Activated CD4-positive, alpha-beta memory T cell treated with anti-CD3 and anti-CD28 coated beads, Interleukin-2, amount 10 ng/mL, durations not matched to agents 7 days and 5 days (primary cell): ENCODE measurements around the gene COA3. TPM values are rescaled to one million over a fixed set of nuclear protein-coding genes. Genes with fewer than 3 reads are reported as not detected.

Experiments
- CTCF ChIA-PET: fragments of 350-600 bp; sonication (Branson Sonifier 250); formaldehyde crosslinking; loops from one replicate; lab custom pipeline; 2021; ENCODE audit warnings: antibody characterized with exemption, inconsistent platforms; lab: Charles Lee
- POLR2A ChIA-PET: fragments of 350-600 bp; sonication (Branson Sonifier 250); formaldehyde crosslinking; loops from one replicate; lab custom pipeline; 2021; ENCODE audit warnings: antibody characterized with exemption; lab: Charles Lee
- DNase-seq: peaks from one replicate; pipeline ENCODE4 v3.0.0-alpha.2; 2020
- H3K27ac Mint-ChIP-seq: one replicate; pipeline ENCODE4 v1.8.0; 2021; ENCODE audit warnings: mild to moderate bottlenecking, mixed read lengths
- H3K27me3 Mint-ChIP-seq: one replicate; pipeline ENCODE4 v1.8.0; 2021; ENCODE audit warnings: mixed read lengths
- H3K36me3 Mint-ChIP-seq: one replicate; pipeline ENCODE4 v1.8.0; 2021; ENCODE audit warnings: low read depth, mixed read lengths
- H3K4me1 Mint-ChIP-seq: one replicate; pipeline ENCODE4 v1.8.0; 2021; ENCODE audit warnings: mixed read lengths
- H3K4me3 Mint-ChIP-seq: one replicate; pipeline ENCODE4 v1.8.0; 2021; ENCODE audit warnings: mild to moderate bottlenecking, mixed read lengths
- H3K9me3 Mint-ChIP-seq: one replicate; pipeline ENCODE4 v1.8.0; 2021; ENCODE audit warnings: mixed read lengths
- total RNA-seq, 2 experiments: library from RNA; stranded (reverse); gene quantifications; one replicate each; pipeline ENCODE4 v1.2.3, GENCODE V29; 2021

Gene COA3, protein sequence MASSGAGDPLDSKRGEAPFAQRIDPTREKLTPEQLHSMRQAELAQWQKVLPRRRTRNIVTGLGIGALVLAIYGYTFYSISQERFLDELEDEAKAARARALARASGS
- 10 to 100 TPM; 35.1 to 37.0 TPM for total RNA-seq

DNA sequence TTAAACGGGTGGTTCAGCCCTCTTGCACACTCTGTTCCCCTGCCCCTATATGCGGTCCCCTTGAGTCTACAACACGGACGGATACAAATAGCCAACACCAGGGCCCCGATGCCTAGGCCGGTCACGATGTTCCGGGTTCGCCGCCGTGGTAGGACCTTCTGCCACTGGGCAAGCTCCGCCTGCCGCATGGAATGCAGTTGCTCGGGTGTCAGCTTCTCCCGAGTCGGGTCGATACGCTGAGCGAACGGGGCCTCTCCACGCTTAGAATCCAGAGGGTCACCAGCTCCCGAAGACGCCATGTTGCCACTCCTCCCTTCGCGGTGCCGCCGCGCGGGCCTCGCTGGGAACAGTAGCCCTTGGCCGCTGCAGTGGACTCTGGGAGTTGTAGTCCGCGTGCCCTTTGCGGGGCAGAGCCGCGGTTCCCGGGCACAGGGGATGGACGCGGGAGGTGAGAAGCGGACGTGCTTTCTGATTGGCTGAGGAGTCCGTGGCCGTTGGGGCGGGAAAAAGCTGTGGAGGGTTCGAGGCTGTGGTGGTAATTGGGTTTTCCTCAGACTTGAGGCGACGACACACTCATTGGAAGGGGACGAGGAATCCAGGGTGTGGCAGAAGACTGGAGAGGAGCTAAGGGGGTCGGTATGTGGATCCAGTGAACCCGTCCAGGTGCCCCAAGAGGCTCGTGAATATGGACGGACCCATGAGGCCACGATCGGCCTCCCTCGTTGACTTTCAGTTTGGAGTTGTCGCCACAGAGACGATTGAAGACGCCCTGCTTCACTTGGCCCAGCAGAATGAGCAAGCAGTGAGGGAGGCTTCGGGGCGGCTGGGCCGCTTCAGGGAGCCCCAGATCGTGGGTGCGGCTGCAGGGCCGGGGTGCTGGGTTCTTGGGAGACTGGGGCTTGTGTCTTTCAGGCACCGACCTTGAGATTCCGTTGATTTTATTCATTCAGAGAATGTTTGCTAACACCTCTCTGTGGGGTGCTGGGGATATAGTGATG is at the start of gene COA3, which contains the start of gene CNTD1:
Gene COA3 (minus strand): TSS at position 322 of the 998 bp plus-strand sequence. CDS start 23 bp downstream, at position 299.
Gene CNTD1 (plus strand): TSS at position 479 of the 998 bp plus-strand sequence. CDS start 207 bp downstream, at position 686.
- CTCF ChIA-PET = interaction anchor here (0.6 to 1.3 kb wide), 5 partner anchors 23 to 416 kb away, joined by 3 to 5 read pairs (median 3); partner anchors contain the start of genes BECN1, RPL27 and VPS25
- H3K27ac Mint-ChIP-seq = peak within 1 kb of the TSS; percentile 38
- peak; percentile 86 for DNase-seq

DNA sequence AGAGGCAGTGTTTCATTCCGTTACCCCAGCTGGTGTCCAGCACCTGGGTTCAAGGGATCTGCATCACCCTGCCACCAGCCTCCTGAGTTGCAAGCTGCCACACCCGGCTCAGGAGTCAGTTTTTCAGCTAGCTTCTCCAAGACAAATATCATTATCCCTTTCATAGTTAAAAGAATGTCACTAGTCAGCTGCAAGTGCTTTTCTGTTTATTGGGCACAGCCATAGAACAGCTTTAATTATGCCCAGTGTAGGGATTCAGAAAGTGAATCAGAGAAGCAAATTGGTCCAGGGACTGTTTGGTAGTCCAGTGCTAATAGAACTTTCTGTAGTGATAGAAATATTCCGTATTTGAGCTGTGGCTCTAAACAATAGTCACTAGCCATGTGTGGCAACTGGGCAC is 49.6 kb upstream of the COA3 start:
- DNase-seq = no peak
- H3K4me1 Mint-ChIP-seq = peaks cover 14% of the 10 kb centered on the region
- no peaks in the 10 kb centered on the region for H3K27me3 Mint-ChIP-seq
- H3K9me3 Mint-ChIP-seq = no peaks in the 10 kb centered on the region
- CTCF ChIA-PET = interaction anchor here (0.7 kb wide), 1 partner anchor 16 kb away, joined by 8 read pairs; no protein-coding TSS in a partner anchor
- H3K36me3 Mint-ChIP-seq = peaks cover 27% of the 10 kb centered on the region
- H3K4me3 Mint-ChIP-seq = no peak overlapping the region
- POLR2A ChIA-PET = interaction anchor here (1.3 to 7.0 kb wide), 2 partner anchors 13 to 24 kb away, joined by 4 to 37 read pairs; partner anchors contain the start of genes BECN1 and PSME3
- H3K27ac Mint-ChIP-seq = no peak overlapping the region

More for the DNA sequence above, at the start of gene COA3, which contains the start of gene CNTD1:
- POLR2A ChIA-PET = interaction anchor here (0.7 to 2.5 kb wide), 5 partner anchors 12 to 35 kb away, joined by 3 to 9 read pairs (median 3); partner anchors contain the start of genes BECN1 and VPS25
- Mint-ChIP-seq H3K4me3 (peak within 1 kb of the TSS; percentile 91), H3K27me3 (peaks cover 10% of the 10 kb centered on the region), H3K36me3 (peaks cover 9% of the 10 kb centered on the region), H3K9me3 (no peaks in the 10 kb centered on the region), H3K4me1 (peaks cover 24% of the 10 kb centered on the region)

DNA sequence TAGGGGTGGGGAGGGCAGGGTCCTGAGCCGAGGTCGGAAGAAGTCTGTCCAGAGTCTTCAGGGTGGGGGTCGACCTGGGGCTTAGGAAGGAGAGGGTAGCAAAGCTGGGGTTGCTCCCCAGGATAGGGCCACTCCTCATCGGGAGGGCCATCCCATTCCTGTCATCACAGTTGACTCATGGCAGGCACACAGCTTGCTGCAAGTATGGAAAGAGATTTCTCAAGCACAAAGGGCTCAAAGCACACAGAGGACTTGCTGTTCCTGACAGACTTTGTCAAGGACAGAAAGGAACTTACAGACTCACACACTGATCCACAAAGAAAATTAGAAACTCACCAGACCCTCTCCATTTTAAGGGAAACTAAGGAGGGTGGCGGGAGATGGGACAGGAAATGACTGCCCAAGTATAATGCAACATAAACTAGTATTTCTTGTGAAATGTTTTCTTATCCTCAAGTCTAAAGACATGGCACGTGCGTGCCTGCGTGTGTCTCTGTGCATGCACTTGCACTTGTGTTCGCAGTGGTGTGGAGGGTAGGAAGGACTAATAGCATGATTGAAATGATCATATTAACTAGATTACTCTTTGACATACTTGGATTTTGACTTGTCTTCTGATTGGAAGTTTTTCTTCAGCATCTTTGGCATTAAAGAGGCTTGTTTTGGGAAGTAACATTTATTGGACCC is 48.2 kb upstream of the COA3 start:
- Mint-ChIP-seq H3K9me3 (no peaks in the 10 kb centered on the region), H3K27ac (no peak overlapping the region)
- POLR2A ChIA-PET = interaction anchor here (1.0 to 7.0 kb wide), 2 partner anchors 11 to 23 kb away, joined by 3 to 37 read pairs; partner anchors contain the start of genes BECN1 and PSME3

DNA sequence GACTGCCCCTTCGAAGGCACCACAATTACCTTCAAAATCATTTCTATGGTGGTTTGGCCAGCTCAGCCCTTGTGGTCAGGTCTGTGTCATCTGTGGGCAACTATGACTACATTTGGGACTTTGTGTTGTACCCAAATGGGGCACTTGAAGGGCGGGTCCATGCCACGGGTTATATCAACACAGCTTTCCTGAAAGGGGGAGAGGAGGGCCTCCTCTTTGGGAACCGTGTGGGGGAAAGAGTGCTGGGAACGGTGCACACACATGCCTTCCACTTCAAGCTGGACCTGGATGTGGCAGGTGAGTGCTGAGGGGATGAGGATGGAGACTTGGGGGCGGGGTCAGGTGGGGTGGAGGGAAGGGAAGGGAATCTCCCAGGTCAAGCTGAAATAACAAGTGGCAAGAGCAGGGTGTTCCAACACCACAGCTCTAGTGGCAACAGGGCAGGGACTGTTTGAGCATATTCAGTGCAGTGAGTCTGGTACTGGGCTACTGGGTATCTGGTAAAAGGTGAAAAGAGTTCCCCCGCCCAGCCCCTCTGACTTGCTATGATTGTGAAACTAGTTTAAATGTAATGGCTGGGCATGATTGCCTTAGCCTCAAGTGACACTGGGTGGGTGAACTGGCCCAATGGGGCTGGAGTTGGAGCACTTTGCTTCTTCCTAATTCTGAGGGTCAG is 47.6 kb upstream of the COA3 start:
- Mint-ChIP-seq H3K27ac (peak overlapping the region; percentile 35), H3K36me3 (peaks cover 44% of the 10 kb centered on the region), H3K4me1 (peaks cover 14% of the 10 kb centered on the region), H3K9me3 (no peaks in the 10 kb centered on the region), H3K4me3 (no peak overlapping the region), H3K27me3 (no peaks in the 10 kb centered on the region)
- CTCF ChIA-PET = interaction anchor here (0.6 kb wide), 1 partner anchor 91 kb away, joined by 3 read pairs; no protein-coding TSS in a partner anchor
- no peak for DNase-seq
- POLR2A ChIA-PET = interaction anchor here (1.0 to 7.0 kb wide), 4 partner anchors 9 to 237 kb away, joined by 3 to 37 read pairs (median 4); partner anchors contain the start of genes BECN1 and PSME3

More for the DNA sequence above, 48.2 kb upstream of the COA3 start:
- H3K27me3 Mint-ChIP-seq = no peaks in the 10 kb centered on the region
- H3K36me3 Mint-ChIP-seq = peaks cover 41% of the 10 kb centered on the region
- H3K4me1 Mint-ChIP-seq = peaks cover 14% of the 10 kb centered on the region
- no peak overlapping the region for H3K4me3 Mint-ChIP-seq
- no peak for DNase-seq
- CTCF ChIA-PET = no interaction called here

DNA sequence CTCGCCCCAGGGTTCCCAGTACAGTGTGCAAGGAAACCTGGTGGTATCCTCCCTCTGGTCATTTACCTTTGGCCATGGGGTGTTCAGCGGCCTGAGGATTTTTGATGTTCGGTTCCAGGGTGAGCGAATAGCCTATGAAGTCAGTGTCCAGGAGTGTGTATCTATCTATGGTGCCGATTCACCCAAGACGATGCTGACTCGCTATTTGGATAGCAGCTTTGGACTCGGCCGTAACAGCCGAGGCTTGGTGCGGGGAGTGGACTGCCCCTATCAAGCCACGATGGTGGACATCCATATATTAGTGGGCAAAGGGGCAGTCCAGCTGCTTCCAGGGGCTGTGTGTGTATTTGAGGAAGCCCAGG is 47.0 kb upstream of the COA3 start:
- ChIA-PET POLR2A (interaction anchor here (1.0 to 7.0 kb wide), 3 partner anchors 9 to 237 kb away, joined by 3 to 37 read pairs (median 4); partner anchors contain the start of gene PSME3), CTCF (interaction anchor here (0.6 kb wide), 1 partner anchor 91 kb away, joined by 3 read pairs; no protein-coding TSS in a partner anchor)
- no peak overlapping the region for H3K4me3 Mint-ChIP-seq

DNA sequence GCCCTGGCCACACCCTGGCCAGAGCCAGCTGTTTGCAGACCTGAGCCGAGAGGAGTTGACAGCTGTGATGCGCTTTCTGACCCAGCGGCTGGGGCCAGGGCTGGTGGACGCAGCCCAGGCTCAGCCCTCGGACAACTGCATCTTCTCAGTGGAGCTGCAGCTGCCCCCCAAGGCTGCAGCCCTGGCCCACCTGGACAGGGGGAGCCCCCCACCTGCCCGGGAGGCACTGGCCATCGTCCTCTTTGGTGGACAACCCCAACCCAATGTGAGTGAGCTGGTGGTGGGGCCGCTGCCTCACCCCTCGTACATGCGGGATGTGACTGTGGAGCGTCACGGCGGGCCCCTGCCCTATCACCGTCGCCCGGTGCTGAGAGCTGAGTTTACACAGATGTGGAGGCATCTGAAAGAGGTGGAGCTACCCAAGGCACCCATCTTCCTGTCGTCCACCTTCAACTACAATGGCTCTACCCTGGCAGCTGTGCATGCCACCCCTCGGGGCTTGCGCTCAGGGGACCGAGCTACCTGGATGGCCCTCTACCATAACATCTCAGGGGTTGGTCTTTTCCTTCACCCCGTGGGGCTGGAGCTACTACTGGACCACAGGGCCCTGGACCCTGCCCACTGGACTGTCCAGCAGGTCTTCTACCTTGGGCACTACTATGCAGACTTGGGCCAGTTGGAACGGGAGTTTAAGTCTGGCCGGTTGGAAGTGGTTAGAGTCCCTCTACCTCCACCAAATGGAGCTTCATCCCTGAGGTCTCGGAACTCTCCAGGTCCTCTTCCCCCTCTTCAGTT is 46.5 kb upstream of the COA3 start:
- H3K4me3 Mint-ChIP-seq = no peak overlapping the region
- peaks cover 48% of the 10 kb centered on the region for H3K36me3 Mint-ChIP-seq
- POLR2A ChIA-PET = interaction anchor here (1.0 to 7.0 kb wide), 3 partner anchors 10 to 236 kb away, joined by 3 to 37 read pairs (median 4); partner anchors contain the start of gene PSME3
- no peaks in the 10 kb centered on the region for H3K9me3 Mint-ChIP-seq
- H3K27ac Mint-ChIP-seq = no peak overlapping the region
- peaks cover 14% of the 10 kb centered on the region for H3K4me1 Mint-ChIP-seq
- no peak for DNase-seq
- no peaks in the 10 kb centered on the region for H3K27me3 Mint-ChIP-seq
- CTCF ChIA-PET = no interaction called here

More for the DNA sequence above, 47.0 kb upstream of the COA3 start:
- Mint-ChIP-seq H3K9me3 (no peaks in the 10 kb centered on the region), H3K27ac (no peak overlapping the region), H3K36me3 (peaks cover 47% of the 10 kb centered on the region), H3K4me1 (peaks cover 14% of the 10 kb centered on the region), H3K27me3 (no peaks in the 10 kb centered on the region)
- DNase-seq = no peak

DNA sequence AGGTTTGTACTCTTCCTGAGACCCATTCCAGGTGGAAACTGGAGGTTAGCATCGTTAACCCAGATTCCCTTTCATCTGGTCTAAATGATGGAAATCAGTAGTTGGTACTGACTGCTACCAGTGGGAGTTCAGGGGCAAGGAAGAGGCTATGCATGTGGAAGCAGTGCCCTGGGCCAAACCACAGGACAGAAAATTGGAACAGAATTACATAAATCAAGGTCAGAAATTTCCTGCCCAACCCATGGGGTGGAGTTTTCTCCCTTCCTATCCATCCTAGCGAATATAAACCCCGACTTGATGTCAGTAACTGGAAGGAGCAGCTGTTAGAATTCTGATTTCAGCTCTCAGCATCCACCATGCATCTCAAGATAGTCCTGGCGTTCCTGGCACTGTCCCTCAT is 45.8 kb upstream of the COA3 start, which contains the start of gene AOC2:
Gene AOC2 (plus strand): TSS at position 310 of the 400 bp plus-strand sequence. CDS start 47 bp downstream, at position 357.
- Mint-ChIP-seq H3K9me3 (no peaks in the 10 kb centered on the region), H3K4me3 (no peak within 1 kb of the TSS), H3K27me3 (no peaks in the 10 kb centered on the region), H3K27ac (no peak within 1 kb of the TSS), H3K4me1 (peaks cover 14% of the 10 kb centered on the region), H3K36me3 (peaks cover 52% of the 10 kb centered on the region)
- ChIA-PET CTCF (no interaction called here), POLR2A (interaction anchor here (7.0 kb wide), 1 partner anchor 9 kb away, joined by 37 read pairs; the partner anchor contains the start of gene PSME3)
- no peak for DNase-seq

DNA sequence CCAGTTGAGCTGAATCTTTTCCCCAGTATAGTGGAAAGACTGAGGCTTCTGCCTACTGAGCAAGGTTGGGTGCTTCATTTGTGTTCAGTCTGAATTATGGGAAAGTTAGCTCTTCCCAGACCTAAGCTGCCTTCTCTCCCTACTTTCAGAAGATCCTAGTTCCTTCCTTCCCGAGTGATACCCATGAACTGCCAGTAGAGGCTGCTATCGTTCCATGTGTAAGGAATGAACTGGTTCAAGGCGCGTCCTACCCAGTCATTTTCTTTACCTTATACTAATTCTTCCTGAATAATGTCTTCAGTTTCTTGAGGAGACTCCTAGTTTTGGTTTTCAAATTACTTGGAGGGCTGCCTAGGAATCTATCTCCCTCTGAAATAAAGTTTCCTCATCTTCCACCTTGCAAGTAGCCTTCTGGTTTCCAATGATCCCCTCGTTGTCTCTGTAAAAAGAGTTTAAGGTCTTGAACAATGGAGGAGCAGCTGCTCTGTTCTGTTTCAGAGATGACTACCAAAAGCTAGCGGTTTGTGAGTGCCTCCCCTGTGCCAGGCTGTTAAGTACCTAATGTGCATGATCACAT is 44.9 kb upstream of the COA3 start:
- ChIA-PET CTCF (interaction anchor here (1.0 to 1.6 kb wide), 3 partner anchors 86 to 265 kb away, joined by 3 to 4 read pairs (median 3); no protein-coding TSS in a partner anchor), POLR2A (interaction anchor here (1.2 kb wide), 1 partner anchor 9 kb away, joined by 5 read pairs; no protein-coding TSS in a partner anchor)
- no peak overlapping the region for H3K4me3 Mint-ChIP-seq
- H3K9me3 Mint-ChIP-seq = no peaks in the 10 kb centered on the region
- peaks cover 61% of the 10 kb centered on the region for H3K36me3 Mint-ChIP-seq
- DNase-seq = no peak
- H3K27me3 Mint-ChIP-seq = no peaks in the 10 kb centered on the region
- H3K4me1 Mint-ChIP-seq = peaks cover 14% of the 10 kb centered on the region
- H3K27ac Mint-ChIP-seq = no peak overlapping the region

DNA sequence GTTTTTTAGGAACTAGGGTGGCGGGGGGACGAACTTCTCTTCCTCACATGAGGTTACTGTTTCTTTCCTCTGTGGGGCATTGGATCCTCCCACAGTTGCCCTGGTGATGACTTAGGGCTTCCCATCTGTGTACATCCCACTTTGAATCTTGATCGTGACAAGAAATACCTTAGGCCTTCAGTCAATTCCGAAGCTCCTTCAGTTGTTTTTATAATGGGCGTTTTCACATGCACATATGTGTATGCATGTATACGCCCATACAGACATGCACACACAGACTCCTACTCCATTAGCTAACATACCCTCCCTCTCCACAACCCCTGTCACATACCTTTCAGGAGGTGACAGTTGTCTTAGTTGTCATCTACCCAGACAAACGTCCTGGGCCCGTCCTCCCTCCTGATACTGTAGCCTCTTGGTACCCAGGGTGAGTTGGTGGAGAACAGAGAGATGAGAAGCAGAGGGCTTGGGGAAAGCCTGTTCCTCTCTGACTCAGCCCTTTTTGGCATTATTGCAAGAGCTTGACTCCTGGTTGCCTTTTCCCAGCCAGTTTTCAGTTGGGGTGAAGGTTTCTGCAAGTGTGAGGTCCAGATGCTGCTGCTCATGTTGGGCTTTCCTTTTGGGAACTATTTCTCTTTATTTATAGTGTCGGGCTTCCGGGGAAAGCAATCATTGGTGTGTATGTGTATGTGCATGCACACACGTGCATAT is 43.6 kb upstream of the COA3 start:
- ChIA-PET POLR2A (interaction anchor here (0.8 to 1.1 kb wide), 3 partner anchors 8 to 296 kb away, joined by 3 read pairs; partner anchors contain the start of gene BECN1), CTCF (interaction anchor here (1.0 to 1.6 kb wide), 4 partner anchors 87 to 264 kb away, joined by 3 to 6 read pairs (median 4); partner anchors contain the start of gene RPL27)
- H3K9me3 Mint-ChIP-seq = no peaks in the 10 kb centered on the region
- DNase-seq = no peak
- H3K27ac Mint-ChIP-seq = no peak overlapping the region
- peaks cover 17% of the 10 kb centered on the region for H3K4me1 Mint-ChIP-seq
- peaks cover 73% of the 10 kb centered on the region for H3K36me3 Mint-ChIP-seq
- no peaks in the 10 kb centered on the region for H3K27me3 Mint-ChIP-seq
- H3K4me3 Mint-ChIP-seq = no peak overlapping the region

DNA sequence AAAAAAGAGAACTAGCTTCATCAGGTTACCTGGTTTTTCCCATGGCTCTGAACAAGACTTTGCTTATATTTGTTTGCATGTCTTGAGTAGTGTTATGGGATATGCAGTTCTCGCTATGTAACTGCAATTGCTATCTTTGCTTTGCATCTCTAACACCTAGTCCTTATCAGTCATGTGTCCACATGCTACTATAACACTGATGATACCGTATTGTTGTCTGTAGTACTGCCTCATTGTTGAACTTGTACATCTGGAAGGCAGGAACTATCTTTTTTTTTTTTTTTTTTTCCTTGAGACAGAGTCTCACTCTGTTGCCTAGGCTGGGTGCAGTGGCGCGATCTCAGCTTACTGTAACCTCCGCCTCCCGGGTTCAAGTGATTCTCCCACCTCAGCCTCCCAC is 37.2 kb upstream of the COA3 start:
- no peak for DNase-seq
- H3K9me3 Mint-ChIP-seq = no peaks in the 10 kb centered on the region
- H3K4me3 Mint-ChIP-seq = no peak overlapping the region
- no peak overlapping the region for H3K27ac Mint-ChIP-seq
- POLR2A ChIA-PET = interaction anchor here (4.0 to 4.5 kb wide), 3 partner anchors 12 to 163 kb away, joined by 29 to 59 read pairs (median 37); partner anchors contain the start of genes AOC2, AOC3, BECN1 and RPL27
- CTCF ChIA-PET = interaction anchor here (0.8 to 3.5 kb wide), 2 partner anchors 12 to 14 kb away, joined by 3 to 11 read pairs; partner anchors contain the start of gene BECN1
- H3K27me3 Mint-ChIP-seq = no peaks in the 10 kb centered on the region
- H3K36me3 Mint-ChIP-seq = peaks cover 38% of the 10 kb centered on the region
- peaks cover 26% of the 10 kb centered on the region for H3K4me1 Mint-ChIP-seq
